ENCODE results near the gene TDO2.

TDO2 gene

DNA sequence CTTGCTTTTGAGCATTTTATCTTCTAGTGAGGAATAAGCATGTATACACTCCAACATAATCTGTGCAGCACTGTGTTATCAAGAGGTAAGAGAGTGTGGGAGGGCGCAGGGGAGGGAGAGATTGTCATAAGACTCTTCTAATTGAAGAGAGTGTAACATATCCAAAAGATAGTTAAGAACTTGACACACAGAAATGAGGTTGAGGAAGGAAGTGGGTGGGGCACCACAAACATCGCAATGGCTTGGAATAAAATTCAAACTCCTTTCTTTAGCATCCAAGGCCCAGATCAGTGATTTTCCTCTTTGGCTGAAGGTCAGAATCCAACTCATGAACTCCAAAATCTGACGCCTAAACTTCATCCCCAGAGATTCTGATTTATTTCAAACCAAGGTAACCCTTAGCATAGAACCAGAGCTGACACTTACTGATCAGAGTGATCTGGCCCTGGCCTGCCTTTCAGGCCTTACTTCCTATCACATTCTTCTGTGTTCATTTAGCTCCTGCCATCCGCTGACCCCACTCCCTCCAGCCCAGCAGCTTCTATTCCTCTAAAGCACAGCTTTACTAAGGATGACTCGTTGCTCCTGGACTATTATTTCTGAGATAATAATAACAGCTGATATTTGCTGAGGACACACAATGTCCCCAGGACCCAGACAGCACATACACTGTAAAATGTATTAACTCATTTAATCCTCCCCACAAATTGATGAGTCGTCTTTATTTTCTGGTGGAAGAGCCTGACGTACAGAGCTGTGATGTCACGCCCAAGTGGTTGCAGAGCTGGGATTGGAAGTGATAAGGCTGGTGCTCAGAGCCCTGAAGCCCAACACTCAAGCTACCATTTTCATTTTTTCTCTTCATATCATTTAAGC is 60.8 kb downstream of the TDO2 start:
- TF ChIP-seq, protein P1, sequence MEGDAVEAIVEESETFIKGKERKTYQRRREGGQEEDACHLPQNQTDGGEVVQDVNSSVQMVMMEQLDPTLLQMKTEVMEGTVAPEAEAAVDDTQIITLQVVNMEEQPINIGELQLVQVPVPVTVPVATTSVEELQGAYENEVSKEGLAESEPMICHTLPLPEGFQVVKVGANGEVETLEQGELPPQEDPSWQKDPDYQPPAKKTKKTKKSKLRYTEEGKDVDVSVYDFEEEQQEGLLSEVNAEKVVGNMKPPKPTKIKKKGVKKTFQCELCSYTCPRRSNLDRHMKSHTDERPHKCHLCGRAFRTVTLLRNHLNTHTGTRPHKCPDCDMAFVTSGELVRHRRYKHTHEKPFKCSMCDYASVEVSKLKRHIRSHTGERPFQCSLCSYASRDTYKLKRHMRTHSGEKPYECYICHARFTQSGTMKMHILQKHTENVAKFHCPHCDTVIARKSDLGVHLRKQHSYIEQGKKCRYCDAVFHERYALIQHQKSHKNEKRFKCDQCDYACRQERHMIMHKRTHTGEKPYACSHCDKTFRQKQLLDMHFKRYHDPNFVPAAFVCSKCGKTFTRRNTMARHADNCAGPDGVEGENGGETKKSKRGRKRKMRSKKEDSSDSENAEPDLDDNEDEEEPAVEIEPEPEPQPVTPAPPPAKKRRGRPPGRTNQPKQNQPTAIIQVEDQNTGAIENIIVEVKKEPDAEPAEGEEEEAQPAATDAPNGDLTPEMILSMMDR (IDR thresholded peaks at IDR 0.05; ENCODE audit: low read depth, low read length, missing control alignments) = no peak
- Histone ChIP-seq H3K36me3 (replicated peaks) (no peaks in the 10 kb centered on the region), H3K4me3 (ENCODE audit: low read depth, low read length) (no peak overlapping the region), H3K27me3 (replicated peaks) (no peaks in the 10 kb centered on the region), H3K27ac (no peak overlapping the region)
- DNase-seq = peak; percentile 19
- in situ Hi-C loops (cut with HindIII; ENCODE audit: low pct_ligation_motif_present, low sequenced_read_pairs) = no loop called here

GRCh38 chr4:155966171-155966570 is 62.7 kb downstream of the TDO2 start:
- H3K27ac ChIP-seq = no peak overlapping the region
- H3K36me3 ChIP-seq (replicated peaks) = no peaks in the 10 kb centered on the region
- no peak for DNase-seq
- in situ Hi-C loops (cut with HindIII; ENCODE audit: low pct_ligation_motif_present, low sequenced_read_pairs) = no loop called here
- H3K27me3 ChIP-seq (replicated peaks) = no peaks in the 10 kb centered on the region
- H3K4me3 ChIP-seq (ENCODE audit: low read depth, low read length) = no peak overlapping the region
- TF ChIP-seq, protein P1 (IDR thresholded peaks at IDR 0.05; ENCODE audit: low read depth, low read length, missing control alignments) = no peak

DNA sequence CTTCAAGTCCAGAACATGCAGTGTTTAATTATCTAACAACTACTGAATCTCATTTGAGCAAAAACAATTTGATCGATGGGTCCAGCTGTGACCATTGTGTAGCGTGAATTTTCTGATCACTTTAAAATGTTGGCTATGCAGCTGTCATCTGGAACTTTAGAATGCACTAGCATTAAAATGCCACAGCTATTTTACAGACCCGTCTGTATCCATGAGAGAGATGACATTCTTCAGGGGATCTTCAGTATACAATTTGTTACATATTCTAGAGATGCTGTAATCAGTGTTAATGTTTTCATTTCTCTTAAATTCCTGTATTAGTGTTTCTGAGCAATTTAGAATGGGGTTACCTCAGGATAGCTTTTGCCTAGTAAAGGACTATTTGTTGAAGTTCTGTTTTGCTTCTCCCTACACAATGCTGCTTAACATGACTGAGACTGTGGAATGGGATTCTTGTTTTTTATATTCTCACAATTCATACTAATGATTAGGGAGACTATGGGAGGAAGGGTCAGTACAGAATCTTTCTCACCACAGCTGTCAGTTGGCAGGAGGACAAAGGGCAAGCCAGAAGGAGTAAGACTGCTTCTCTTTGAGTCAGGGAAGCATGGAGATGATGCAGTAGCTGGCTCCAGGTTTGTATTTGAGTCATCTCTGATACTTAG is 63.4 kb downstream of the TDO2 start:
- Histone ChIP-seq H3K36me3 (replicated peaks) (no peaks in the 10 kb centered on the region), H3K27me3 (replicated peaks) (no peaks in the 10 kb centered on the region), H3K27ac (no peak overlapping the region), H3K4me3 (ENCODE audit: low read depth, low read length) (no peak overlapping the region)
- DNase-seq = peak; percentile 29
- in situ Hi-C loops (cut with HindIII; ENCODE audit: low pct_ligation_motif_present, low sequenced_read_pairs) = no loop called here
- TF ChIP-seq, protein P1 (IDR thresholded peaks at IDR 0.05; ENCODE audit: low read depth, low read length, missing control alignments) = no peak
